NT2/D1 (cell line): ENCODE results near the gene TNXB.

ENCODE experiments used
- YY1 ChIP-seq: IDR thresholded peaks from 2 replicates; pipeline ENCODE4 v1.6.1; 2011; ENCODE audit not compliant: insufficient read length, insufficient read depth
- ZNF274 ChIP-seq: IDR thresholded peaks from 2 replicates; pipeline ENCODE4 v1.6.1; 2011; ENCODE audit warnings: mild to moderate bottlenecking, low read depth, low read length

DNA sequence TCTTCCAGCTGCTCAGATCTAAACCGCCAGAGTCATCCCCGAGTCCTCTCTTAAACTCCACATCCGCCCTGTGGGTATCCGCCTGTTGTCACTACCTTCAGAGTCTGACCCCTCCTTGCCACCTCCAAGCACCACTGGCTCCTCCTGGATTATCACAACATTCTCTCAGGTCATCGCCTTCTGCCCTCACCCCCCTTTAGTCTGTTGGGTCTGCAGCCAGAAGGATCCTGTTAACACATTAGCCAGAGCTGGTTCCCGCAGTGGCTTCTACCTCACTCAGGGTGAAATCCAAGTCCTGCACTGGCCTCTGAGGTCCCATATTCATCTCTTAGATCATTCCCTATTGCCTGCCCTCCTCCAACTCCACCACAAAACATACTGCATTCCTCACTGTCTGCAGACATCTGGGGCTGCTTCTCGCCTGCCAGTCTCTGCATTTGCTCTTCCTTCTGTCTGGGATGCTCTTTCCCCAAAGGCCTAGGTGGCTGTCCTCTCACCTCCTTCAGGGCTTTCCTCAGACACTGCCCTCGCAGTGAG lies 34.1 kb downstream of the TNXB start:
- TF ChIP-seq ZNF274: no peak
- TF ChIP-seq YY1: no peak
